ENCODE measurements around the gene SLC7A7. TPM values are rescaled to one million over a fixed set of nuclear protein-coding genes. Genes with fewer than 3 reads are reported as not detected.
A peak's percentile ranks its signal among the peaks of the same experiment; 100 is the strongest.

SLC7A7 gene
- total and polyA plus RNA-seq, 2 of the 13 experiments (the other 11 are each of a cell fraction or from before 2014, with no cell fraction given), result 0.13 to 0.63 TPM

GRCh38 chr14:22819151-22819988, 4.1 kb upstream of the SLC7A7 start (continued):
- TF ChIP-seq ZNF660 (CRISPR knock-in tag; IDR thresholded peaks at IDR 0.05; ENCODE audit: borderline replicate concordance, low read depth), result no peak
- TF ChIP-seq ZNF367 (CRISPR knock-in tag; IDR thresholded peaks at IDR 0.05; ENCODE audit: borderline replicate concordance), result no peak
- no peak for TF ChIP-seq CBX1 (IDR thresholded peaks at IDR 0.05; ENCODE audit: low read depth)
- TF ChIP-seq NFE2 (CRISPR knock-in tag; IDR thresholded peaks at IDR 0.05), result no peak
- TF ChIP-seq NCOA2 (CRISPR knock-in tag; IDR thresholded peaks at IDR 0.05), result no peak
- no peak for TF ChIP-seq PPARG (CRISPR knock-in tag; conservative IDR thresholded peaks at IDR 0.05)
- no peak for TF ChIP-seq PAF1 (CRISPR knock-in tag; IDR thresholded peaks at IDR 0.05)
- no peak for TF ChIP-seq SP140L (CRISPR knock-in tag; IDR thresholded peaks at IDR 0.05; ENCODE audit: borderline replicate concordance)
- no peak for TF ChIP-seq SATB2 (CRISPR knock-in tag; IDR thresholded peaks at IDR 0.05)
- TF ChIP-seq TGIF2 (CRISPR knock-in tag; IDR thresholded peaks at IDR 0.05), result no peak
- no peak for TF ChIP-seq NKX3-1 (CRISPR knock-in tag; IDR thresholded peaks at IDR 0.05)
- TF ChIP-seq ZNF20 (CRISPR knock-in tag; IDR thresholded peaks at IDR 0.05), result no peak
- no peak for TF ChIP-seq NR3C1 (CRISPR knock-in tag; IDR thresholded peaks at IDR 0.05)
- no peak for TF ChIP-seq ZNF343 (CRISPR knock-in tag; IDR thresholded peaks at IDR 0.05)
- TF ChIP-seq ZBTB26 (CRISPR knock-in tag; IDR thresholded peaks at IDR 0.05; ENCODE audit: borderline replicate concordance), result no peak
- 0 out of 2 replicates have a peak, but pooled peaks have one; percentile 38 for TF ChIP-seq MXD4 (CRISPR knock-in tag; IDR thresholded peaks at IDR 0.05)
- no peak for TF ChIP-seq TFE3 (CRISPR knock-in tag; IDR thresholded peaks at IDR 0.05)
- TF ChIP-seq MTA1 (CRISPR knock-in tag; IDR thresholded peaks at IDR 0.05; ENCODE audit: borderline replicate concordance), result peak; percentile 64; the same call in 1 of the 2 replicates
- TF ChIP-seq RXRB (CRISPR knock-in tag; IDR thresholded peaks at IDR 0.05; ENCODE audit: borderline replicate concordance), result peak; percentile 14; the same call in 1 of the 2 replicates
- TF ChIP-seq LBX2 (CRISPR knock-in tag; IDR thresholded peaks at IDR 0.05; ENCODE audit: borderline replicate concordance), result no peak
- TF ChIP-seq ZNF326 (CRISPR knock-in tag; IDR thresholded peaks at IDR 0.05; ENCODE audit: borderline replicate concordance), result no peak
- no peak for TF ChIP-seq ZNF562 (CRISPR knock-in tag; IDR thresholded peaks at IDR 0.05; ENCODE audit: borderline replicate concordance)
- peak; percentile 68 for TF ChIP-seq DPF2 (CRISPR knock-in tag; IDR thresholded peaks at IDR 0.05; ENCODE audit: borderline replicate concordance, low read depth)
- TF ChIP-seq FLYWCH1 (CRISPR knock-in tag; IDR thresholded peaks at IDR 0.05), result no peak
- TF ChIP-seq PRMT3 (CRISPR knock-in tag; IDR thresholded peaks at IDR 0.05; ENCODE audit: borderline replicate concordance, low read depth), result no peak
- peak; percentile 53 for TF ChIP-seq GATAD2A (CRISPR knock-in tag; IDR thresholded peaks at IDR 0.05)
- TF ChIP-seq KLF15 (CRISPR knock-in tag; IDR thresholded peaks at IDR 0.05; ENCODE audit: borderline replicate concordance), result no peak
- TF ChIP-seq TERF1 (CRISPR knock-in tag; IDR thresholded peaks at IDR 0.05), result no peak

Measured in HepG2 (cell line).